Heart left ventricle (tissue), 16 donors: Measurements from ENCODE around the gene TNS1. TPM values are rescaled to one million over a fixed set of nuclear protein-coding genes. Genes with fewer than 3 reads are reported as not detected.

ENCODE experiments used
- ATAC-seq, 4 donors: fragments of 200-7000 bp; cut with Tn5 transposase; one replicate each; pipeline ENCODE4 v1.9.1; 2020 to 2022; ENCODE audit warnings: moderate library complexity in 4 of 4, mild to moderate bottlenecking in 3 of 4, moderate number of reproducible peaks in 1 of 4
- DNase-seq, 5 donors: peaks; one replicate each; pipeline ENCODE4 v3.0.0-alpha.2; 2020
- H3K27ac ChIP-seq, 12 donors: fragments of 200-600 bp; sonication (generic) in 4 of 12; one replicate each; pipeline versions ENCODE4 v1.5.0 to v1.8.0; 2016 to 2022; ENCODE audit warnings: mild to moderate bottlenecking in 2 of 12
- H3K27me3 ChIP-seq, 9 donors: fragments of 200-600 bp; sonication (generic) in 2 of 9; one replicate each; pipeline versions ENCODE4 v1.5.1 to v1.8.0; 2016 to 2022; ENCODE audit warnings: mild to moderate bottlenecking in 3 of 9
- H3K36me3 ChIP-seq, 9 donors: fragments of 200-600 bp; sonication (generic) in 2 of 9; one replicate each; pipeline versions ENCODE4 v1.5.0 to v1.8.0; 2018 to 2022; ENCODE audit warnings: mild to moderate bottlenecking in 2 of 9
- H3K4me1 ChIP-seq, 12 donors: fragments of 200-600 bp; sonication (generic) in 4 of 12; one replicate each; pipeline versions ENCODE4 v1.5.0 to v1.8.0; 2016 to 2022; ENCODE audit warnings: mild to moderate bottlenecking in 3 of 12
- H3K4me3 ChIP-seq, 12 donors: fragments of 200-600 bp; sonication (generic) in 4 of 12; one replicate each; pipeline versions ENCODE4 v1.5.0 to v1.8.0; 2017 to 2022; ENCODE audit warnings: mild to moderate bottlenecking in 9 of 12, moderate library complexity in 4 of 12
- H3K9me3 ChIP-seq, 12 donors: fragments of 200-600 bp; sonication (generic) in 4 of 12; one replicate each; pipeline versions ENCODE4 v1.5.0 to v1.8.0; 2016 to 2022; ENCODE audit warnings: mild to moderate bottlenecking in 1 of 12
- POLR2A ChIP-seq, 2 donors: fragments of 450-650 bp; IDR thresholded peaks; one replicate each; pipeline ENCODE4 v1.6.1; 2017; ENCODE audit warnings: antibody characterized with exemption in 2 of 2, mild to moderate bottlenecking in 2 of 2, moderate library complexity in 2 of 2
- WGBS, 4 donors: extraction: QIAGEN DNeasy Blood & Tissue Kit in 2 of 4; methylation state at CpG; one replicate each; pipeline versions ENCODE4 v1.1.5 to v1.1.7; 2013 to 2018; 5-methylcytosine and 5-hydroxymethylcytosine counted together
- intact Hi-C, 10 donors: fragments of 100-400 bp; cut with DNase I; formaldehyde crosslinking; loops; one replicate each; pipeline versions ENCODE4 v1.11.1 to v1.14.2; 2022
- polyA plus RNA-seq, 2 donors: library from polyadenylated mRNA; stranded (reverse); fragments of 200-250 nt; gene quantifications; one replicate each; pipeline ENCODE4 v1.2.3, GENCODE V29; 2013
- total RNA-seq, 9 donors: library from RNA; depleted of rRNA in 2 of 9; stranded (reverse); fragments of >200 nt in 2 of 9; fragmentation: NEBNext Ultra II Directional in 3 of 9; extraction: Animal tissue kit (Norgen Biotek cat#: 25700) in 3 of 9; gene quantifications; one replicate each; pipeline versions ENCODE4 v1.1.0 to v1.2.4, GENCODE V29; 2016 to 2023
- TF ChIP-seq, protein P1 (sequence below), 12 donors: fragments of 200-600 bp; sonication (generic) in 4 of 12; IDR thresholded peaks; one replicate each; pipeline versions ENCODE4 v1.5.0 to v1.8.0; 2018 to 2022; ENCODE audit warnings: antibody characterized with exemption in 12 of 12, mild to moderate bottlenecking in 5 of 12
- donor health status: ischemic (EF 13 %, LVEDD 7.1; RV severe dilation, severe dysfunction).
- donor health status: healthy with polysubstance abuse.
- donor health status: DM: no; HTN: yes; CAD: no.
- donor health status: DM: no; HTN: no; CAD: no.
- donor health status: ischemic (EF 25% LVEDD 6.9; RV normal size, moderate dysfunction).
- donor health status: ischemic (EF 25% LVEDD 5.7; RV mildly dilated, moderate dysfunction).
- donor health status: healthy.
- donor health status: DM: yes; HTN: yes; CAD: no.
- donor health status: ischemic (EF 35%, LVEDD 5.7; RV mildly dilated, moderate dysfunction).
- donor health status: nonischemic (EF 11% LVEDD 7.7; RV severe dilation, severe dysfunction).
- donor health status: DM: yes; HTN: yes; CAD: no.
- donor health status: PGD.
- donor health status: ischemic (EF 29% LVEDD 5.4; RV normal size, mild dysfunction).
- donor health status: nonischemic (EF 23%, LVEDD 6.1; RV moderate dilation, normal function).

Gene TNS1
- total and polyA plus RNA-seq, 11 donors, result 243 to 899 (median 669) TPM

GRCh38 chr2:217829420-217829819, 173.4 kb downstream of the TNS1 start:
- H3K4me3 ChIP-seq, result no peak overlapping the region
- ATAC-seq, result no peak
- H3K36me3 ChIP-seq, result peaks cover 3 to 94% (median 78%) of the 10 kb centered on the region in 9 donors
- no peaks in the 10 kb centered on the region for H3K9me3 ChIP-seq
- H3K4me1 ChIP-seq, result peaks cover 16 to 100% (median 77%) of the 10 kb centered on the region in 12 donors
- 51 to 72% (median 60%) methylated on average over 8 of the region's 8 CpGs for WGBS, 4 donors
- peak in 2 of 5 donors; percentile 29 to 50 for DNase-seq
- H3K27ac ChIP-seq, result peak overlapping the region in 11 of 12 donors; percentile 25 to 90 (median 76)
- intact Hi-C loops, result loop anchor here in 2 of 10 donors (2.0 to 5.0 kb wide), 2 partner anchors 17 to 38 kb away; no protein-coding TSS in a partner anchor
- no peak for TF ChIP-seq POLR2A (IDR thresholded peaks at IDR 0.05)
- TF ChIP-seq, protein P1, sequence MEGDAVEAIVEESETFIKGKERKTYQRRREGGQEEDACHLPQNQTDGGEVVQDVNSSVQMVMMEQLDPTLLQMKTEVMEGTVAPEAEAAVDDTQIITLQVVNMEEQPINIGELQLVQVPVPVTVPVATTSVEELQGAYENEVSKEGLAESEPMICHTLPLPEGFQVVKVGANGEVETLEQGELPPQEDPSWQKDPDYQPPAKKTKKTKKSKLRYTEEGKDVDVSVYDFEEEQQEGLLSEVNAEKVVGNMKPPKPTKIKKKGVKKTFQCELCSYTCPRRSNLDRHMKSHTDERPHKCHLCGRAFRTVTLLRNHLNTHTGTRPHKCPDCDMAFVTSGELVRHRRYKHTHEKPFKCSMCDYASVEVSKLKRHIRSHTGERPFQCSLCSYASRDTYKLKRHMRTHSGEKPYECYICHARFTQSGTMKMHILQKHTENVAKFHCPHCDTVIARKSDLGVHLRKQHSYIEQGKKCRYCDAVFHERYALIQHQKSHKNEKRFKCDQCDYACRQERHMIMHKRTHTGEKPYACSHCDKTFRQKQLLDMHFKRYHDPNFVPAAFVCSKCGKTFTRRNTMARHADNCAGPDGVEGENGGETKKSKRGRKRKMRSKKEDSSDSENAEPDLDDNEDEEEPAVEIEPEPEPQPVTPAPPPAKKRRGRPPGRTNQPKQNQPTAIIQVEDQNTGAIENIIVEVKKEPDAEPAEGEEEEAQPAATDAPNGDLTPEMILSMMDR (IDR thresholded peaks at IDR 0.05), result no peak
- H3K27me3 ChIP-seq, result no peaks in the 10 kb centered on the region

DNA sequence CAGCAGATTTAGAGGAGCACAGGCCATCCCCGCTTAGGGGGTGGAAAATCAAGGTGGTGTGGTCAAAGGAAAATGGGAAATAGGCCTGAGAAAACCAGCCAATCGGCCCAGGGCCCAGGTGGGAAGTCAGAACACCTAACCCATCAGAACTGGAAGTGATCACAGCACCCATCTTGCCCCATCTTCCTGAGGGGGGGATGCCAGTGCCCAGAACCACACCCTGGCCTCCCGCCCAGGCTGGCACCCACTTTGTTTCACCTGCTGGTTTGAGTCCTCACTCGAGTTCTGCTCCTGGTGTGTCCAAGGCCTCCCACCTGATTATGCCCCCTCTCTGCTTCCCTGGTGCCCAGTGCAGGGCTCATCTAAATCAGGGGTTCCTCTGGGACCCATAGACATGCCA, 174.5 kb downstream of the TNS1 start:
- intact Hi-C loops, result loop anchor here in 2 of 10 donors (2.0 to 5.0 kb wide), 2 partner anchors 16 to 39 kb away; no protein-coding TSS in a partner anchor
- Histone ChIP-seq H3K4me1 (peaks cover 16 to 100% (median 76%) of the 10 kb centered on the region in 12 donors), H3K27me3 (no peaks in the 10 kb centered on the region), H3K9me3 (no peaks in the 10 kb centered on the region), H3K4me3 (no peak overlapping the region), H3K36me3 (peaks cover 3 to 94% (median 78%) of the 10 kb centered on the region in 9 donors), H3K27ac (peak overlapping the region; percentile 47 to 93 (median 82))
- ATAC-seq (no peak), DNase-seq (peak in 1 of 5 donors; percentile 60)
- TF ChIP-seq POLR2A (IDR thresholded peaks at IDR 0.05), result no peak
- TF ChIP-seq, protein P1 (IDR thresholded peaks at IDR 0.05), result no peak
- 62 to 69% (median 65%) methylated on average over 4 of the region's 4 CpGs for WGBS, 4 donors

DNA sequence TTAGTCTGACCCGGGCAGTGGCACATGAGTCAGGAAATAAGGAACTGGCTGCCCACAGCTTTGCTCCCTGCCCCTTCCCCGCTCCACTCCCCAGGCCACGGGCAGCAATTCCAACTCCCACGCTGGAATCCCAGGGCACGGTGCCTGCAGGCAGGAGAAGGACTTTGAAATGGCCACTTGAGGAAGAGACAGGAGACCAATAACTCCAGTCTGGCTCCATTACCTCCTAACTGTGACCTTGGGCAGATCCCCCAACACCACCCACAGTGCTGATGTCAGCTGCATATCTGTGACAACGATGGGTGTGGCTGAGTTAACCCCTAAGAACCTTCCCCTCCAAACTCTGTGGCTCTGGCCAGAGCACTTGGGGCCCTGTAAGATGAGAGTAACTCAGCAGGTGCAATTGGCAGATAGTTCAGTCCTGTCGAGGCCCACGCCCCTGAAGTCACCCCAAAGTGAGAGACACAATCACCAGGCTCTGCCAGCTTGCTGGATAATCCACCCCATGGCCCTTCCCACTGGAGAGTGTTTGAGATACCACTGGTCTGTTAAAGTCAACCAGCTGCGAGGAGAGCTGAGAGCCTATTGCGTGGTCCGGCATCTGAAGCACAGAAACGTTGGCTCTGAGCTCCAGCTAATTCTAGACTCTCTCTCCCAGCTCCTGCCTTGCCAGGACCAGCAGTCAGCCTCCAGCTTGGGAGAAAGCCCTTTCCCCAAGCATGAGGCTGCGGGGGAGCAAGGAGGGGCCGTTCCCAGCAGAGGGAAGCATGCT, 175.2 kb downstream of the TNS1 start:
- WGBS, 4 donors, result 22 to 33% (median 28%) methylated on average over 10 to 14 of the region's 14 CpGs
- Histone ChIP-seq H3K4me3 (no peak overlapping the region), H3K27me3 (no peaks in the 10 kb centered on the region), H3K9me3 (no peaks in the 10 kb centered on the region), H3K27ac (peak overlapping the region; percentile 47 to 93 (median 82)), H3K4me1 (peaks cover 19 to 100% (median 76%) of the 10 kb centered on the region in 12 donors), H3K36me3 (peaks cover 3 to 89% (median 76%) of the 10 kb centered on the region in 9 donors)
- TF ChIP-seq, protein P1 (IDR thresholded peaks at IDR 0.05), result no peak
- TF ChIP-seq POLR2A (IDR thresholded peaks at IDR 0.05), result no peak
- DNase-seq (peak; percentile 69 to 80 (median 75)), ATAC-seq (peak; percentile 45 to 72 (median 66))
- intact Hi-C loops, result loop anchor here in 3 of 10 donors (2.0 to 5.0 kb wide), 3 partner anchors 15 to 40 kb away; no protein-coding TSS in a partner anchor

DNA sequence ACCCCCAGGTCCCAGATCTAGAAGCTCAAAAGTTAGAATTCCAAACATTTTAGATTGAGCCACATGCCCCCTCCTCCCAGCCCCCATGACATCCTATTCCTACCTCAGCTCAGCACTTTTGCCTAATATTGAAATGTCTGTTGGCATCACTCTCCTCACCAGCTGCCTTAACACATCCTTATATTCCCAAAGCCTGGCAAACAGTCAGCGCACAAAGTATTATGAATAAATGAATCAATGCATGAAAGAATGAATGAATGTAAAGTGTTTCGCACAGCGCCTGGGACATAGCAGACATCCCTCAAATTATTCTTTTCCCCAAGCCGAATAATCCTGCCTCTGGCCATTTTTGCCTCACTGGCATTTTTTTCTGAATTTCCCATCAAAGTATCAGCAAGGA, 175.8 kb downstream of the TNS1 start:
- DNase-seq (no peak), ATAC-seq (no peak)
- intact Hi-C loops, result loop anchor here in 2 of 10 donors (2.0 to 5.0 kb wide), 2 partner anchors 26 to 40 kb away; no protein-coding TSS in a partner anchor
- Histone ChIP-seq H3K4me1 (peaks cover 19 to 100% (median 76%) of the 10 kb centered on the region in 12 donors), H3K36me3 (peaks cover 3 to 84% (median 76%) of the 10 kb centered on the region in 9 donors), H3K27ac (peak overlapping the region; percentile 47 to 93 (median 82)), H3K9me3 (no peaks in the 10 kb centered on the region), H3K4me3 (no peak overlapping the region), H3K27me3 (no peaks in the 10 kb centered on the region)
- TF ChIP-seq POLR2A (IDR thresholded peaks at IDR 0.05), result no peak
- TF ChIP-seq, protein P1 (IDR thresholded peaks at IDR 0.05), result no peak
- WGBS, 4 donors, result 78 to 89% (median 82%) methylated on average over 4 of the region's 4 CpGs
